Erythroblast (primary cell): ENCODE results near the gene CNGB1.
A peak's percentile ranks its signal among the peaks of the same experiment; 100 is the strongest.
"Not testable (repeated sequence)": the region's sequence is repeated elsewhere in the genome, so short reads cannot be mapped to it uniquely, and the experiment has no call there.

Experiments
- DNase-seq, 2 experiments: peaks; one replicate each; lab custom pipeline; 2025; lab: John Stamatoyannopoulos, UW
- GATA1 ChIP-seq: IDR thresholded peaks from 2 replicates; pipeline ENCODE4 v1.6.1; 2011; ENCODE audit warnings: low read depth, mild to moderate bottlenecking, control low read depth, low read length, moderate library complexity
- POLR2A ChIP-seq: IDR thresholded peaks from 2 replicates; pipeline ENCODE4 v1.6.1; 2011; ENCODE audit warnings: mild to moderate bottlenecking, low read length

CNGB1 gene

DNA sequence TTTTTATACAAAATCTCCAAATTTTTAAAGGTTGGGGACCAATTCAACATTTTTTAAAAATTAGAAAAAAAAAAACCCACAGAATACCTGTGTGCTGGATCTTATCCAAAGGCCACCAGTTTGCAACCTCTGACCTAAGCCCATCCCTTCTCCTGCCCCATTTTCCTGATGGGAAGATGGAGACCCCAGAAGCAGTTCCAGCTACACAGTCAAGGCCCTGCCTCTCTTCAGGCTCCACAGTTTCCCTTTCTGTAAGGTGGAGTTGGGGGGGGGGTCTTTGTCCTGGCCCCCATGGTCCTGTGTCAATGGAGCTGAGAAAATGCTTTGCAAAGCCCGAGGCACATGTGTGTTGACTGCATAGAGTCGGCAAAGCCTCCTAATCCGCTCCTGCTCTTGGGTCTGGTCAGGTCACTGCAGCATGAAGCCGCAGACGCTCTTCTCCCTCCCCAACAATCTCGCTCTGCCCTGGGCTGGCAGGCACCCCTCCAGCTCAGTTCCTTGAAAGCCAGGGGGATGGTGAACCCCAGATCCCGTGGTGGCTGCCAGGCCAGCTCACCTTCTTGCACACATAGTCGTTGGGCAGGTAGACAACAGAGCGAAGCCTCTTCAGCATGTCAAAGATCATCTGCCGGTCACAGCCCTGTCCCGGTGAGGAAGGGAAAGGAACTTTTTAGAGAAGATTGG lies 70.0 kb downstream of the CNGB1 start:
- TF ChIP-seq POLR2A (no peak), GATA1 (no peak)
- no peak for DNase-seq

DNA sequence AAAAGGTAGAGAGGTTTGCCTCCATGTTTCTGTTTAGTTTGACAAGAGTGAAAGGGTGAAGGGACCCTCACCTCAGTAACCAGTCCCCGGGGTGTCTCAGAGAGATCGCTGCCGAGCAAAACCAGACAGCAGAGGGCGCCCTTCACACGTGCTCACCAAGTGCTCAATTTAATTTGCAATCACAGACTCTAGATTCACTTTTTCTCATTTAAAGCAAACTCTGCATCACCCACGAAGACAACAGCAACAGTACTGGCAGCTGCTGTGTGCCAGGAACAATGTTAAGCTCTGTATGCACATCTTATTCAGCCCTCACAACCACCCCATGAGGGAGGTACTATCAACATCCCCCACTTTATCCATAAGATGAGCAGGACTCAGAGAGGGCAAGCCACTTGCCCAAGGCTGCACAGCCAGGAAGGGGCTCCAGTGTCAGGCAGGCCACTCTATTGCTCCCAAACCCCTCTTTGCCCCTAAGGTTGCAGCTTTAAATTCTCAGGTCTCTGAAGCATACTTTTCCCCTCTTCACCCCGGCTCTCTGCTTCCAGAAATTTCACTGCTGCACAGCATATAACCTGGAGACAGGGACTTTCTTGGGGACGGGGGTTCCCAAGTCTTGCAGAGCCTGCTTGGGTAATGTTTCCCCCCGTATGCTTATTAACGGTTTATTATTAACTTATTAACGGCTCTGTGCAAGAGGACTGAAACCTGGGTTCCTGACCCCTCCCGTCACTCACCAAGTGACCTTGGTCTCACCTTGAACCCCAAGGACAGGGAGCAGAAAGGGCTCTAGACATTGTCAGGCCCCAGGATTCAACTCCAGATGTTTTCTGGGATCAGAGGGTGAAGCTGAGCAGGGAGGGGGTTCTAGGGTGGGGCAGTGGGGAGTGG lies 70.9 kb downstream of the CNGB1 start:
- TF ChIP-seq GATA1 (no peak), POLR2A (no peak)
- peak; percentile 65 to 83 for DNase-seq

DNA sequence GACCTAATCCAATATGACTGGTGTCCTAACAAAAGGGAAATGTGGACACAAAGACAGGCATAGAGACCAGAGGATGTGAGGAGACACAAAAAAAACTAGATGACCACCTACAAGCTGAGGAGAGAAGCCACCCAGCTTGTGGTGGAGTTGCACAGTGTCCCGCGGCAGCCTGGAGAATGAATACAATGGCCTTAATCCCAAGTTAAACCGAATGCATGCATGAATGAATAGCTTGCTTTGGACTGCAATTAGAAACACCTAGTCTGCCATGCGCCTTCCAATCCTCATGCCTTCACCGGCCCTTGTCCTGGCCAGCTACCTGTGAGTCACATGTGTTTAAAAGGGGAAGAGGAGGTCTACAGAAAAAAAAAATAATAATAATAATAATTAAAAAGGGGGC lies 72.0 kb downstream of the CNGB1 start:
- DNase-seq, result no peak
- TF ChIP-seq POLR2A (no peak), GATA1 (no peak)

DNA sequence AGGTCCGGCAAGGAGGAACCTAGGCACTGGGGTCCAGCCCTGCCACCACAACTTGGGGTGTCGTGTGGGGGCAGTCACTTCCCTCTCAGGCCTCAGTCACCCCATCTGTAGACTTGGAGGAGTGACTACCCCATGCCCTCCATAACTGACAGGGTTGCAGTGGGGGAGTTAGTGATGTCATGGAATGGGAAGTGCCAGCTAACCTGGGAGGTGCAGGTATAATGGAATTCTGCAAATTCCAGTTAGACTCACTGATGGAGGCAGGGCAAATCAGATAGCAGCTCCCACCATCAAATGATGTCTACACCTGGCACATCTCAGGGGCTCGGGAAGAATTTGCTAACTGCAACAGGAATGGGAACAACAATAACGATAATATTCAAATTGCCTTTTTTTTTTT lies 72.9 kb downstream of the CNGB1 start:
- DNase-seq, result no peak
- TF ChIP-seq POLR2A (no peak), GATA1 (no peak)

DNA sequence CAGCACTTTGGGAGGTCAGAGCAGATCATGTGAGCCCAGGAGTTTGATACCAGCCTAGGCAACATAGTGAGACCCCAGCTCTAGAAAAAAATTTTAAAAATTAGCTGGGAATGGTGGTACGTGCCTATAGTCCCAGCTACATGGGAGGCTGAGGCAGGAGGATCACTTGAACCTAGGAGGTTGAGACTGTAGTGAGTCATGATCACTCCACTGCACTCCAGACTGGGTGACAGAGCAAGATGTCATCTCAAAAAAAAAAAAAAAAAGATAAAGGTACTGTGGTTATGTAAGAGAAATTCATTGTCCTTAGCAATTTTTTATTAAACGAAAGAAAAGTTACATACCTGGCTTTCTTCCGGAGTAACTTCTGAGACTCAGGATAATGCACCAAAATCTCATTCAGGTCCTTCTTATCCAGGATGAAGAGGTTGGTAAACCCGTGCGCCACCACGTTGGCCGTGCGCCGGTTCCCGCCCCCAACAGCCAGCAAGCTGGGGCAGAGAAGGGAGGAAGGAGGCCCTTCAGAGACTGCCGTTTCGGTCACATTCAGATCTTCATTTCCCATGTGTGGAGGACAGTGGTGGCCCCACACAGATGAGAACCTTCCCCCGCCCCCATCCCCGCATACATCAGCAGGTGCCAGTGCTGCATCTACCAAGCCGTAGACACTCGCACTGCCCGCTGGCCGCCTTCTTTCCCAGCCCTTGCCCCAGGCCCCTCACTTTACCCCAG lies 73.7 kb downstream of the CNGB1 start:
- DNase-seq, result no peak

DNA sequence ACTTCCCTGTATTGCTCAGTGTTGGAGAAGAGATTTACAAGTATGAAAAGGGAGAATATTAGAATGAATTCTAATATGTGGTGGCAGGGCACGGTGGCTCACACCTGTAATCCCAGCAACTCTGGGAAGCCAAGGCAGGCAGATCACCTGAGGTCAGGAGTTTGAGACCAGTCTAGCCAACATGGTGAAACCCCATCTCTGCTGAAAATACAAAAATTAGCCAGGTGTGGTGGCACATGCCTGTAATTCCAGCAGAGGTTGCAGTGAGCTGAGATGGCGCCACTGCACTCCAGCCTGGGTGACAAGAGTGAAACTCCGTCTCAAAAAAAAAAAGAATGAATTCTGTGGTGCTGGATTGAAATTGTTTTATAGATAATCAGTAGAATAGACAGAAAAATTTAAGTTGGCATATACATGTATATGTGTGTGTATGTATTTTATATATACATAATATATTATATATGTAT lies 75.8 kb downstream of the CNGB1 start:
- DNase-seq, result not testable (repeated sequence)

More for the DNA sequence above, 73.7 kb downstream of the CNGB1 start:
- TF ChIP-seq GATA1 (no peak), POLR2A (no peak)

DNA sequence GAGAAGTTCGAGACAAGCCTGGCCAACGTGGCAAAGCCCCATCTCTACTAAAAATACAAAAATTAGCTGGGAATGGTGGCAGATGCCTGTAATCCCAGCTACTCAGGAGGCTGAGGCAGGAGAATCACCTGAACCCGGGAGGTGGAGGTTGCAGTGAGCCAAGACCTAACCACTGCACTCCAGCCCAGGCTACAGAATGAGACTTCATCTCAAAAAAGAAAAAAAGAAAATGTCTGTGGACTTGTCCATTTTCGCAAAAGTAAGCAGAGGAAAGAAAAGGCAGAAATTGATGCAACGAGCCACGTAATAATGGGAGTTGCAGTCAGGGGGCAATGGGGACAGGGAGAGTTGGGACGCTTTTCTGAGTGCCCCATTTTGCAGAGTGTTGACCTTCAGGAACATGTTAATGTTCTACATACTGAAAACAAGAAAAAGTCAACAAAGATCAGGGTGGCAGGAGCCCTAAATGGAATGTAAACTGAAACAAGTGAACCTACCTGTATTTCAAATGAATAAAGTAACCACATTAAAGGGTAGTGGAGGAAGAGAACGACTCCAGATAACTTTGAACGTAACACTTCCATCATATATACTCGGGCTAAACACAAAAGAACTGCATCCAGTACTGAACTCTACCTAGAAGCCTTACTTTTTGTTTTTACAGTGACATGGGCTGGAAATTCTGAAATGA lies 76.4 kb downstream of the CNGB1 start:
- no peak for DNase-seq
- TF ChIP-seq POLR2A (no peak), GATA1 (no peak)

DNA sequence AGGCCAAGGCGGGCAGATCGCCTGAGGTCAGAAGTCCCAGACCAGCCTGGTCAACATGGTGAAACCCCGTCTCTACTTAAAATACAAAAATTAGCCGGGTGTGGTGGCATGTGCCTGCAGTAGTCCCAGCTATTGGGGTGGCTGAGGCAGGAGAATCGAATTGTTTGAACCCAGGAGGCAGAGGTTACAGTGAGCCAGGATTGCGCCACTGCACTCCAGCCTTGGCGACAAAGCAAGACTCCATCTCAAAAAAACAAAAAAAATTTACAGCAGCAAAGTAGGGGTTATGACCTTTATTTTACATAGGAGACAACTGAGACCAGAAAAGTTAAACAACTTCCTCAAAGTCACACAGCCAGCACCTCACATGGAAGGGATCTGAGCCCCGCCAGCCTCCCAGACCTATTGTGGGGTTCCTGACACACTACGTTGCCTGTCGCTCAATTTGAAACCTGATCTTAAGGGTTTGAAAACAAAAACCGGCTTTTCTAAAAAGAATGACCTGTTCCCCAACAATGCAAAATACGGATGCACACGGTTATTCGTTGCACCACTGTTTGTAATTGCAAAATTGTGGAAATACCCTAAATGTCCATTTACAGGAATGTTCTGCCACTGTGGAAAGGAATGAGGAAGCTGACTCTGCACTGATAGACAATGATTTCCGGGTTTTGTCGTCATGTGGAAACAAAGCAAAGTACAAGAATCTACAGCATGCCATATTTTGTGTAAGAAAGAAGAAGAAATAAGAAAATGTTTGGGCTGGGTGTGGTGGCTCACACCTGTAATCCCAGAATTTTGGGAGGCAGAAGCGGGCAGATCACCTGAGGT lies 77.2 kb downstream of the CNGB1 start:
- TF ChIP-seq POLR2A (no peak), GATA1 (no peak)
- DNase-seq, result no peak

DNA sequence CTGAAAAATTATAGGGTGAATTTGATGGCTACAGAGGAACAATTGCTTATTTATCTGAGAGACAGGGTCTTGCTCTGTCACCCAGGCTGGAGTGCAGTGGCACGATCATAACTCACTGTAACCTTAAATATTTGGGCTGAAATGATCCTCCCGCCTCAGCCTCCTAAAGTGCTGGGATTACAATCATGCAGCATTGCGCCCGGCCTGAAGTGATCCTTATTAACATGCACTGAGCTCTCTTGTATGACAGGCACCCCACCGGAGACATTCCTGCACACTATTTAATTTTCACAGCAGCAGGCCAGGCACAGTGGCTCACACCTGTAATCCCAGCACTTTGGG lies 77.7 kb downstream of the CNGB1 start:
- no peak for DNase-seq
- TF ChIP-seq POLR2A (no peak), GATA1 (no peak)

DNA sequence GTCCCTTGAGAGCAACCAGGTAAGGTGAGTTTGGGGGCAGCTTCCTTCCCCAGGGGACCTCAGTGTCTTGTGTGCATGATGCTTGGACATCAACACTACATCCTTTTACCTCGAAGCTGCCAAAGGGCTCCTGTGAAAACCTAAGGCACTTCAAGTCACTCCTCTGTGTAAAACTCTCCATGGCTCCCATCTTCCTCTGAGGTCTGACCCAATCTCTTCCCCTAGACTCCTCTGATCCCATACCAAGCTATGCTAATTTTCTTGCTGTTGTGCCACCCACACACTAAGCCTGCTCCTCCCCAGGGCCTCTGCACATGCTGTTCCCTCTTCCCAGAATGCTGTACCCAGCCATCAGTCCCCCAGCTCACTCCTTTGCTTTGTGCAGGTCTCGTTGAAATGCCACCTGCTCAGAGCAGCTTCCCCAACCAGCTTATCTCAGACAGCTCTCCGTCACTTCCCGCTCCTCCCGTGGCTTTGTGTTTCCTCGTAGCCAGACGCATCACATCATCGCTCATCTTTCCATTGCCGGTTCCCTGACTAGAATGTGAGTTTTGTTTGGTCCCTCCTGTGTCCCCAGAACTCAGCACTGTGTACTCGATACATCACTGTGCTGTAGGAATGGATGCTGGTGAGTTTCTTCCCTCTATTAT lies 78.4 kb downstream of the CNGB1 start:
- no peak for DNase-seq
- TF ChIP-seq POLR2A (no peak), GATA1 (no peak)

DNA sequence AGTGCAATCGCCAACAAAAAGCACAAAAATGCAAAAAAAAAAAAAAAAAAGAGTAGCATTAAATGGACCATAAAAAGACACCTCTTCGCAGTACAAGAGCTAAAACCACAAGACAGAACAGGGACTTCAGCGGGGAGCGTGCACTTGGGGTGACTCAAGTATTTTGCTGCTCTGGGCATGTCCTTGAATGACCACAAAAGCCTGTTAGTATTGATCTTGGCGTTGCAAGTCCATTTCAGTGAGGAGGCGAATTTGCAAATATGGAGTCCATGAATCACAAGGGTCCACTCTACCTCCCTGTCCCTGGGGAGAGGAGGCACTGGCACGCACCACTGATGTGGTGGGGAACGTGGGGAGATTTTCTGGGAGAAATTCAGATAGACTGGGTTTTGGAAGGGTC lies 78.9 kb downstream of the CNGB1 start:
- TF ChIP-seq GATA1 (no peak), POLR2A (no peak)
- no peak for DNase-seq

DNA sequence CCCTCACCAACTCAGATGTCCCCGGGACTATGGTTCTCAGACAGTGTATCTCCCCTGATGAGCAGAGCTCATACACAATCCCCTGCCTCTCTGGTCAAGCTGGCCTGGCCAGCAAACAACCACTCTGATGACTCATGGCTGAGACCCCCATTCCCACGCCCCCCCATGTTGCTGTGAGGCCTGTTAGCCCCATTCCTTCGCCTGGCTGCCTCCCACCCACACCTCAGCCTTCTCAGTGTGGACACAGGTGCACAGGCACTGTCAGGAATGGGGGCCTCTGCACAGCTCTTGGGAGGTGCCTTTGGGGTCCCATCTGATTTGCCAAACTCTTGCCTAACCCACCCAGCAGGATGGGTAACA lies 80.2 kb downstream of the CNGB1 start:
- TF ChIP-seq GATA1 (no peak), POLR2A (no peak)
- DNase-seq, result no peak
